UCSD-AML1 (cell line): ENCODE measurements around the gene TEAD4.
A peak's percentile ranks its signal among the peaks of the same experiment; 100 is the strongest.

ENCODE experiments used
- DNase-seq: peaks from one replicate; lab custom pipeline; 2025; ENCODE audit not compliant: unreplicated experiment; lab: John Stamatoyannopoulos, UW

TEAD4 gene

GRCh38 chr12:3030821-3031429 is 71.7 kb downstream of the TEAD4 start:
- no peak for DNase-seq

DNA sequence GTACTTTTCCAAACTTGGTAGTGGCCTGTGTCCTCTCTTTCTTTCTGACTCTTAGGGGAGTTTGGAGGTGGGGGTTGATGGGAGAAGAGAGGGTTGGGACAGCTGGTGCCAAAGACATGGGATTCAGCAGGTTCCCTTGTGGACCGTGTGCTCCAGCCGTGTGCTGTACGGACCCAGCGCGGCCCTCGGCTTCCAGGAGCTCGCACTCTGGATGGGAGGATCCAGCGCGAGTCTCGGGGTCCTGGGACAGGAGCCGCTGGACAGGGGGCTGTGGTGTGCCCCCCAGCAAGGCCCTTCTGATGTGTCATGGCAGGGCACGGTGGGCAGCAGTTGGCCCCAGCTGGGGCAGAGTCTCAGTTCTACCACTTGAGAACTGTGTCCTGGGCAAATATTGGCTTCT is 73.0 kb downstream of the TEAD4 start:
- DNase-seq: no peak

GRCh38 chr12:3032770-3033538 is 73.8 kb downstream of the TEAD4 start:
- DNase-seq: no peak

DNA sequence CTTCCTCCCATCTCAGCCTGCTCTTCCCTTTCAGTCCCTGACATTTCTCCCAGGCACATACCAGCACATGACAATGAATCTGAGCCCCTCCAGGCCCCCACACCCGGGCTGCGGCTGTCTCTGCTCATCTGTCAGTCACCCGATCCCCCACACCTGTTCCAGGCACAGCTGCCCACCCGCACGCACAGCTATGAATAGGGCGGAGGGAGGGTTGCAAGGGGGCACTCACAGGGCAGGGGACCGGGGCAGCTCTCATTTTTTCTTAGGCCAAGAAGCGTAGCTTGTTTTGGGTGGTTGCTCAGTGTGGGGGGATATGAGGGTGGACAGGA is 74.3 kb downstream of the TEAD4 start:
- DNase-seq: no peak

- DNase-seq: peak; percentile 67
These were observed 75.0 kb downstream of the TEAD4 start for GRCh38 chr12:3034067-3034750.

GRCh38 chr12:3035171-3035570 is 76.0 kb downstream of the TEAD4 start:
- no peak for DNase-seq

DNA sequence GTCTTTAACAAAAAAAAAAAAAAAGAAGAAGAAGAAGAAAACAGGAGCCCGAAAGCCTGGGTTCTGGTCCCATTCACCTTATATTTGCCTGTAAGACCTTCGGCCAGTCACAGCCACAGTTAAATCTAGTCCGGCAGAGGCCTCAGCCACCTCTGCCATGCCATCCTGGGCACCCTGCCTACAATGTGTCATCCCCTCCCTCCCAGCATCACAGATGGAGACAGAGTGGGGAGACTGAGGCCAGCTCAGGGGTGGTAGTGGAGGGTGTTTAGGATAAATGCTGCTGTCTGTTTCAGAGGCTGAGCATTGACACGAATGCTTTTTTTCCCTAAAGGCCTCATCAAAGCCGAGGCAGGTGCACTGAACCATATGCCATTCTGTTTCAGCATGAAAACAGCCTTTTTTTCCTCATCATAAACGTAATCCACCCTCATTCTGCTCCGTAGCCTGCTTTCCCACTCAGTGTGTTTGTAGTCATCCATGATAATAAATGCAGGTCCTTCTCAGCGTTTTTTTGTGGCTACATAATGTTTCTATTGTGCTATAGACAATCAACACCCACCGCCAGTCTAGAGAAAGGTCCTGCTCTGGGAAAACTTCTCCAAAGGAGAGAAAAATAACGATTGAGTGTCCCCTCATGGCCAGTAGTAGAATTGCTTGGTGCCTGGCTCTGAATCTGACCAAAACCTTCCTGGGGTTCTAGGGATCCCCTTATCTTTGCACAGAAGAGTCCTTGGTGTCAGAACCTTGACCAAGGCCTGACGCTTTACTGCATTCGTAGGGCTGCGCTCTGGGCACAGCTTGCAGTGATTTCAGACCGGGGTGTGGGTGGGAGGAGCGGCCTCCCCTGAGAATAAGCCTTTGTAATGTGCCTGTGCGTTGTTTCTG is 76.9 kb downstream of the TEAD4 start:
- DNase-seq: no peak

GRCh38 chr12:3036901-3037600 is 77.9 kb downstream of the TEAD4 start:
- no peak for DNase-seq

- no peak for DNase-seq
These were observed 79.0 kb downstream of the TEAD4 start for GRCh38 chr12:3038166-3038565.

DNA sequence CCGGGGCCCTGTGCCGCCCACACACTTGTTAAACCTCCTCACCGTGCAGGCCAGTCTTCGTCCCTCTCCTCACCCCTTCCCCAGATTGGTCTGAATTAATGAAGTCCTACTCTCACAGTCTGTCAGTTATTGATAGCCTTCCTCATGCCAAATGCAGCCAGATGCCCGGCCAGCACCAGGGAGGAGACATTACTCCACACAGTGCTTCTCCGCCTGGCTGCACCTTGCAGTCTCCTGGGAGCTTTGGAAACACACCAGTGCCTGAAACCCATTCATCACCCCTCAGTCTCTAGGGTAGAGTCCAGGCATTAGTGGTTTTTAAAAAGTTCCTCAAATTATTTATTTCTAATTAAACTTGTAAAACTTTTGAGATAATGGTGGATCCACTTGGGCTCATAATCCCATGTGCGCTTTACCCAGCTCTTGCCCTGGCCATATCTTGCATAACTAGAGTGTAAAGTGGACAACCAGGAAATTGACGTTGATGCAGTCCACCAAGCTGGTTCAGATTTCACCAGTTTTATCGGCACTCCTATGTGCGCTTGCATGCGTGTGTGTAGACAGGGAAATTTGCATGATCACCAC is 79.8 kb downstream of the TEAD4 start:
- DNase-seq: no peak

- no peak for DNase-seq
These were observed 80.9 kb downstream of the TEAD4 start for GRCh38 chr12:3040026-3040656.

DNA sequence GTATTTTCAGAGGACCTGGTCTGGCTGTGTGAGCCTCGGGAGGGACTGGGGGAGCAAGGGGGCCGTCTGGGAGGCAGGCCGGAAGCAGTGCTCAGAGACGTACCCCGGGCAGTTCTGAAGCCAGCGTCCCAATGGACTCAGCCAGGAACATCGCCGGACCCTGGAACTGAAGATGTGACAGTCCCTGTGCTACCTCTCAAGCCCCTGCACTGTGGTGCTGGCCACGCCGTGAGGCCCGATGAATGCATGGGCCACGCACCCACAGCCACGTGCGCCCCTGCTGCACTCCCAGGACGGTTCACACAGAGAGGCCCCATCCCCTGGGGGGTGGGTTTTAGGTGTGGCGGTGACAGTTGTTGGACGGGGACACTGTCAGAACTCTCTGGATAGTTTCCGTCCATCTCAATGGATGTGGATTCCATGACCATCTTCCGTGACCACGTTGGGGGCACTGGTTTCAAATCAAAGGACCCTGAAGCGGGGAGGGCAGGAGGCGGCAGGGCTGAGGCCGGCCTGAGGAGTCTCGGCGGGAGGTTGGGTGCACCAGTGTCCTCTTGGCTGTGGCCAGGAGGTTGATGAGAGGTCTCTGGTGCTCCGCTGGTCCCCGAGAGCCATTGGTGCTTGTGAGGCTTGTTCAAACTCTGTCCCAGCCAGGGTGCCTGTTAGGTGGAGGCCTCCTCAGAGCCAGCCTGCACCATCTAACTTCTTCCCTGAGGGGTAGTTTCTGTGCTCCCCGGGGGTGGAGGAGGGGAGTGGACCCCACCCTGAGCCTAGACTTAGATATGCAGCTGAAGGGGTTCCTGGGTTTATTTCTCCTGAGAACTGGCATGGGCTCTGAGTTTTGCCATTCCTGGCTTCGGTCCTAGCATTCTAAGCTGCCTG is 81.7 kb downstream of the TEAD4 start:
- no peak for DNase-seq

DNA sequence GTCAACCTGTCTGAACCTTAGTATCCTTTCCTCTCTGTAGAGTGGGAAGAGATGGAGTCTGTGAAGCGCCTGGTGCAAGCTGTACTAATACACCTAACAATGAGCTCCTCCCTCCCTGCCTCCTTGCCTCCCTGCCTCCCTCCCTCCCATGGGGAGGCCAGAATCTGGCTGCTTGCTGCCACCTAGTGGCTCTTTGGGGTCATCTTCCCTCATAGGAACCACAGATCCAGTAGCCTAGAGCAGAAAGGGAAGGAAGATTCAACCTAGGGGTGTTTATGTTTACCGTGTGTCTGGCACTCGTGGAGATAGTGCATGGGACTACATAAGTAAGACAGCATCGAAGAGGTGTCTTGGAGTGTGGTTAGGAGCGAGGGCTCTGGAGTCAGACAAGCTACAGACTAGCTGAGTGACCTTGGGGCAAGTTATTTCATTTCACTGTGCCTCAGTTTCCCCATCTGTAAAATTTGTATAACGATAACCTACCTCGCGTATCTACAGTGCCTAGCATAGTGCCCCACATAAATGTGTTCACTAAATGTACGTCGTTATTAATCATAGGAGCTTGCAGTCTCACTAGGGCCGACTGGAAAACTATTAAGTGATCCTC is 82.5 kb downstream of the TEAD4 start:
- DNase-seq: peak; percentile 72

DNA sequence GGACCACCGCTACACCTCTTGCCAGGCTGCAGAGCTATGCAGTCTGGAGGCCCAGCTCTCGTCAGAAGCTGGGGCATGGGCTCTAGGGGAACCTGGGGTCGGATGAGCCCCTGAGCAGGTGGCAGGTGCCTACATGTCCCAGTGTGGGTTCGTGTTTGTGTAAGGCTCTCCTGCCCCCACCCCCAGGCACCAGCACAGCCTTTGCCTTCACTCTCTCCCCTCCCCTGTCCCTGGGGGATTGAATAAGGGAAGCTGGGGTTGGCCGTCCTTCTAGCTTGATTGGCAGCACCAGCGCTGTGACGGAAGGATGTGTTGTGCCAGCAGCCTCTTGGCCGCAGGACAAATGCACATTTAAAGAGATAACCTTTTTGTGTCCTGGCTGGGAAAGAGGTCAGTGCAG is 83.2 kb downstream of the TEAD4 start:
- DNase-seq: peak; percentile 76

- no peak for DNase-seq
These were observed 83.6 kb downstream of the TEAD4 start for GRCh38 chr12:3042826-3043225.

DNA sequence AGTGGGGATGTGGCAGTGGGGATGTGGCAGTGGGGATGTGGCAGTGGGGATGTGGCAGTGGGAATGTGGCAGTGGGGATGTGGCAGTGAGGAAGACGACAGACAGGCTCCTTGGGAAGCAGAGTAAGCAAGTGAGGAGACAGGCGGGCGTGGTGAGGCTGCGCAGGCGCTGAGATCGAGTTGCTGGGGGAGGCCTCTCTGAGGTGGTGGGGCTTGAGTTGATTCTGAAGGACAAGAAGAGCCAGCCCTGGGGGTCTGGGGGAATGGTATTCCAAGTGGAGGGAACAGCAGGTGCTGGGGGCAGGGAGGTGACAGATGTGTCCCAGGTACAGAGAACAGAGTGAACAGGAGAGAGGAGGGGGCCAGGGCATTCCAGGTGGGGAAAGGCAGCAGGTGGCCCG is 84.2 kb downstream of the TEAD4 start:
- DNase-seq: no peak

GRCh38 chr12:3044141-3044630 is 85.0 kb downstream of the TEAD4 start:
- no peak for DNase-seq

DNA sequence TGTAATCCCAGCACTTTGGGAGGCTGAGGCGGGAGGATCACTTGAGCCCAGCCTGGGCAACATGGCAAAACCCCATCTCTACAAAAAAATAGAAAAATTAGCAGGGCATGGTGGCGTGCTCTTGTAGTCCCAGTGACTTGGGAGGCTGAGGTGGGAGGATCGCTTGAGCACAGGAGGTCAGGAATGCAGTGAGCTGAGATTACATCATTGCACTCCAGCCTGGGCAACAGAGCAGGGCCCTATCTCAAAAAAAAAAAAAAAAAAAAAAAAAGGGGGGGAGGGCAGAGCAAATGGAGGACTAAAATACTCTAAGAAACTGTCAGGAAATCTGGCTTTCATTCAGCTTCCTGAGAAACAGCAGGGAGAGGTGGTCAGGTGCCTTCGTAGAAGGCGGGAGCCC is 86.3 kb downstream of the TEAD4 start:
- no peak for DNase-seq
